ENCODE results near the gene HNRNPC.

The HNRNPC gene

GRCh38 chr14:21200752-21201461, 68.3 kb downstream of the HNRNPC start:
- no peak for DNase-seq (ENCODE audit: extremely low read depth, insufficient read length)
- no peak for TF ChIP-seq CTCF (IDR thresholded peaks at IDR 0.05; ENCODE audit: insufficient read depth, low read length, poor library complexity, severe bottlenecking)
- Histone ChIP-seq H3K27me3 (replicated peaks; ENCODE audit: control insufficient read depth, insufficient read depth, low read length) (no peaks in the 10 kb centered on the region), H3K36me3 (ENCODE audit: control insufficient read depth, insufficient read depth, low read length) (peaks cover 3% of the 10 kb centered on the region), H3K4me3 (replicated peaks; ENCODE audit: low read depth, low read length) (no peak overlapping the region)

- Histone ChIP-seq H3K27me3 (replicated peaks; ENCODE audit: control insufficient read depth, insufficient read depth, low read length) (no peaks in the 10 kb centered on the region), H3K36me3 (ENCODE audit: control insufficient read depth, insufficient read depth, low read length) (peaks cover 1% of the 10 kb centered on the region), H3K4me3 (replicated peaks; ENCODE audit: low read depth, low read length) (no peak overlapping the region)
- no peak for TF ChIP-seq CTCF (IDR thresholded peaks at IDR 0.05; ENCODE audit: insufficient read depth, low read length, poor library complexity, severe bottlenecking)
- no peak for DNase-seq (ENCODE audit: extremely low read depth, insufficient read length)
Observed at GRCh38 chr14:21199611-21200560, 69.4 kb downstream of the HNRNPC start.

- Histone ChIP-seq H3K36me3 (ENCODE audit: control insufficient read depth, insufficient read depth, low read length) (no peaks in the 10 kb centered on the region), H3K27me3 (replicated peaks; ENCODE audit: control insufficient read depth, insufficient read depth, low read length) (no peaks in the 10 kb centered on the region), H3K4me3 (replicated peaks; ENCODE audit: low read depth, low read length) (no peak overlapping the region)
- no peak for DNase-seq (ENCODE audit: extremely low read depth, insufficient read length)
- TF ChIP-seq CTCF (IDR thresholded peaks at IDR 0.05; ENCODE audit: insufficient read depth, low read length, poor library complexity, severe bottlenecking), result no peak
Observed at GRCh38 chr14:21197418-21198205, 71.6 kb downstream of the HNRNPC start.

- no peak for DNase-seq (ENCODE audit: extremely low read depth, insufficient read length)
- Histone ChIP-seq H3K36me3 (ENCODE audit: control insufficient read depth, insufficient read depth, low read length) (no peaks in the 10 kb centered on the region), H3K4me3 (replicated peaks; ENCODE audit: low read depth, low read length) (no peak overlapping the region), H3K27me3 (replicated peaks; ENCODE audit: control insufficient read depth, insufficient read depth, low read length) (no peaks in the 10 kb centered on the region)
- TF ChIP-seq CTCF (IDR thresholded peaks at IDR 0.05; ENCODE audit: insufficient read depth, low read length, poor library complexity, severe bottlenecking), result no peak
Observed at GRCh38 chr14:21194597-21194996, 74.6 kb downstream of the HNRNPC start.

GRCh38 chr14:21192875-21193535, 76.2 kb downstream of the HNRNPC start:
- no peak for TF ChIP-seq CTCF (IDR thresholded peaks at IDR 0.05; ENCODE audit: insufficient read depth, low read length, poor library complexity, severe bottlenecking)
- DNase-seq (ENCODE audit: extremely low read depth, insufficient read length), result no peak
- Histone ChIP-seq H3K27me3 (replicated peaks; ENCODE audit: control insufficient read depth, insufficient read depth, low read length) (no peaks in the 10 kb centered on the region), H3K36me3 (ENCODE audit: control insufficient read depth, insufficient read depth, low read length) (no peaks in the 10 kb centered on the region), H3K4me3 (replicated peaks; ENCODE audit: low read depth, low read length) (no peak overlapping the region)
